ENCODE results near the gene ISM1.
"Not testable (repeated sequence)": the region's sequence is repeated elsewhere in the genome, so short reads cannot be mapped to it uniquely, and the experiment has no call there.

ISM1 gene

DNA sequence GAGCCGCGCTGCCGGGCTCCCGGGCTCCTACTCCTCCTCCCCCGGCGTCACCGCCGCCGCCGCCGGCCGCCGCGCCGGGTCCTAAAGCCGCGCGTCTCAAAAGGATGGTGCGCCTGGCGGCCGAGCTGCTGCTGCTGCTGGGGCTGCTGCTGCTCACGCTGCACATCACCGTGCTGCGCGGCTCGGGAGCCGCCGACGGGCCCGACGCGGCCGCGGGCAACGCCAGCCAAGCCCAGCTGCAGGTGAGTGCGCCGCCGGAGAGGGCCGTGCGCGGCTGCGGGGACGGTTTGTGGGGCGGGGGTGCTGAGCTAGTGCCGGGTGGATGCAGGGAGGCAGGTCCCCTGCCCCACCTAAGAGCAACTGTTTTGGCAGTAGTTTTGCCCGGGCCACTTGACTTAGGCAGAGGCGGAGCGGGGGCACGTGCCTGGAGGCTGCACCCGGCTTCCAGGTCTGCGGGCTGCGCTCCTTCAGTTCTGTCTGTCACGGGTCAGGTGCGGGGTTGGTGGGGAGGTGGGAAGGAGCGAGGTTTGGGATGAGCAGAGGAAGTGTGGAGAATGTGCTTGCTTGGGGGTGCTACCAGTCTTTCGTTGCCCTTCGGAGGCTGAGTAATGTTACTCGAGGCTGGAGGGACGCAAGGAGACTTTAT is 722 bp downstream of the ISM1 start:
- peak; percentile 40 for DNase-seq

DNA sequence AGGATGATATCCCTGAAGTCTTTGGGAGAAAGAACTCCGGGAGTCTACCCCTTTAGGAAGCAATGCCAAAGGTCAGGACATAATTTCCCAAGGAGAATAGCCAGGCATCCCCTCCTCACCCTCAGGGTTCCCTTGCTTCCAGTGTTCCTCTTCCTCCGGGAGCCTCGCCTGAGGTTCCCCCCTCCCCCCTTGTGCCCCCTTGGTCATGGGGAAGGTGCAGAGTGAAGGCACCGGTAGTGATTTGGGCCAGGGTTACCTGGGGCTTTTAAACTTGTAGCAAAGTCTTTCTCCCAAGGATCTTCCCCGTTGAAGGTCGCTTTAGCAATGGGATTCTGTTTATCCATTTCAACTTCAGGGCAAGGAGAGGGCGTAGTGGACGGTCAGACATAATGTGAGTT is 1.2 kb downstream of the ISM1 start:
- no peak for DNase-seq

DNA sequence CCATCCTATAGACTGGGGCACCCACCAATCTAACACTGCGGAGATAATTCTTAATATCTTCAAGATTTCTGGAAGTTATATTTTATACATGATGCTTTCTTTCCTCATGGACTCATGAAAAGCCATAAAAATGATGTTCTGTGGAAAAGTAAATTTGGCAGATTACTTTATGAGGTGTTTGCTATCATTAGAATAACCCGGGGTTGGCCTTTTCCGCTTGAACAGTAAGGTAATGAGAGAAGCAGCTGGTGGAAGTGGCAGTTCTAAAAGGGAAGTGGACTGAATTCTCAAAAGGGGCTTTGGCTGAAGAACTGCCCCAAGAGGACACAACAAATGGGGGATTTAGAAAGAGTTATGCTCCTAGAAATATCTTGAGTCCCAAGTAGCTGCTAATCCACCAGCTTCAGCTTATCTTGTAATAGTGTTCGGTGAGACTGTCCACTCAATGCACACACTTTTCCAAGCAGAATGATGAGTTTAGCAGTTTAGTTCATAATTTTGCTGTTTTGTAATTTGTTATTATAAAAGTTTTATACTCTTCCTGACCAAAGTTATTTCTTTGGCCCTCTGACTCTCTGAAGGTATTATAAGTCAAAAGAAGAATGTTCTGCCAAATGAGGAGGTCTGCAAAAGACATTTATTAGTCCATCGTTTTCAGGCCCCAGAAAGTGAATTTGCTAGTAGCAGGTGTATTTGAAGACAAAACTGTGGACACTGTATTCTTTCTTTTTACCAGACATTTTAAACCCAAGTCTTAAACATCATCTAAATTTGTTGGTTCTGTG is 2.9 kb downstream of the ISM1 start:
- DNase-seq = no peak

DNA sequence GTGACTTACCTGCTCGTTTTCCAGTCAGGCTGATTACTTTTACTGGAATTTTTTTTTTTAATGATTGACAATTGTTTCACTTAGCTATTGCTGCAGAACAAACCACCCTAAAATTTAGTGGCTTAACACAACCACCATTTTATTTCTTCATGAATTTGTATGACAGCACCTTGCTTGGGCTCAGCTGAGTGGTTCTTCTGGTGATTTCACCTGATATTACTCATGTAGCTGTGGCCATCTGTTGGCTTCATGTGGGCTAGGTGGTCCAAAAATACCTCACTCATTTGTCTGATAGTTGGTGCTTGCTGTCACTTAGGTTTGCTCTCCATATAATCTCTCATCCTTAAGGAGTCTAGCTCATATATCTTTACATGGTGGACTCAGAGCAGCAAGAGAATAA is 5.3 kb downstream of the ISM1 start:
- DNase-seq = no peak

DNA sequence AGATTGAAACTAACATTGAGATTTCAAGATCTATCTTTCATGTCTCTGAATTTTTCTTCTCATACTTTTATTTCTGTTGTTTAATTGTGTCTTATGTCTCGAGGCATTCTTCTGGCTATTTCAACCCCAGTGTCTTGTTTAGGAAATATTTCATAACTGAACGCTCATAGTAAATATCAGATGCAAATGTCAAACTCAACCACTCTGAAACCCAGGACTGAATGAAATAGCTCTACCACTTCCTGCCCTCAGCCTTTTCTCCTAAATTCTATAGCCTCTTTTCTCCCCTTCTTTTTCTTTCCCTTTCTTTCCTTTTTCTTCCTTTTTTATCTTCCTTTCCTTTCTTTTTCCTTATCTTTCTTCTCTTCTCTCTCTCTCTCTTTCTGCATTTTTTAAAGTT is 7.7 kb downstream of the ISM1 start:
- no peak for DNase-seq

DNA sequence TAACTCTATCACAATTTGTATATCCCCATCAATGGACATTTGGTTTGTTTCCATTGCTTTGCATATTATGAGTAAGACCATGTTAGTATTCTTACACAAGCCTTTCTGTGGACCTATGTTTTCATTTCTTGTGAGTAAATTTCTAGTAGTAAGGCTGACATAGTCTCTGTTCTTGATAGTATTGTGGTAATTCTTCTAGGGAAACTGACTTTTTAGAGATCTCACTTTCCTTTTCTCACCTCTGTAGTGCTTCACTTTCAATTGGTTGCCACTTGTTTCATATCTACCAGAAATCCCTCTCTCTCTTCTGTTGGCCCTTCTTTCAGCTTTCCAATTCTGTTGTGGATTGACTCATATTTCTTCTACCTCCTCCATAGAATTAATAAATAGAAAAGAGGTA is 8.5 kb downstream of the ISM1 start:
- no peak for DNase-seq

DNA sequence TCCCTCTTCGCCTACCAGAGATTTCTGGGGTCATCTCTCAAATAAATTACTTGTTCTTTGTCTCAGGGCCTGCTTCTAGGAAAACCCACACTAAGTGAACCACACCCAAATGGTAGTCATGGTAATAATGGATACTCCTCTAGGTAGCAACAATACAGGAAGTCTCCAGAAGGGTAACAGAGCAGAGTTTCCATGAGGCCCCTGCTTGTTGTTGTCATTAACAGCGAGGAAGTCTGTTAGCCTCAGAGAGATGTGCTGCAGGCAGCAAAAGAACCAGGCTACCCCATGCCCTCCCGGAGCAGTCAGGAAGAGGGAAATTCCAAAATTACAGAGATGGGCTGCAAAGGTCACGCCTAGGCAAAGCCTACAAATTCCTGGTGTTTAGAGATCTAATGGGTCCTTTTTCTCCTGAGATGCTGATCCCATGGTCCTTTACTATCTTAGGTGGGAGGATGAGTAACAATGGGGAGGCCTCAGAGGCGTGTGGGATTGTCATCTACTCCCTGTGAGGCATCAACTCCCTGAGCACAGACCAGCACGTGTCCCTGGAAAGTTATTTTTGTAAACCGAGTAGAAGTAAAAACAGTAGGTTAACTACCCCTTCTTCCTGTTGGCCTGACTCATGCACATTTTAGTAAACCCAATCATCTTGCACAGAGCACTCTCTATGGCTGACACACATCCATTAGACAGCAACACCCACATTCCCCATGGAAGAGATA is 10.1 kb downstream of the ISM1 start:
- no peak for DNase-seq

DNA sequence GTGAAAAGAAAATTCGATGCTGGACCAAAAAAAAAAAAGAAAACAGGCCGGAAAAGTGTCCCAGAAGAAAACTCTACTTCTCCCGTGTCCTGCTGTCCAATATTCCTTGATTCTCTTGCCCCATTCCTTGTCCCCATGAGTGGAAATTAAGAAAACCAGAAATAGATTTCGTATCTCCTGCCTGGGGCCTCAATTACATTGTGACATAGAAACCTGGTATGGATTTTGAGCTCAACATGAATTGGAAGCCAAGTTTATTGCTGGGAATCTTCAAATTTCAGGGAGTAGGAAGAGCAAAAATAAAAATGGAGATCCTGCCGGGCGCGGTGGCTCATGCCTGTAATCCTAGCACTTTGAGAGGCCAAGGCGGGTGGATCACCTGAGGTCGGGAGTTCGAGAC is 11.9 kb downstream of the ISM1 start:
- no peak for DNase-seq

DNA sequence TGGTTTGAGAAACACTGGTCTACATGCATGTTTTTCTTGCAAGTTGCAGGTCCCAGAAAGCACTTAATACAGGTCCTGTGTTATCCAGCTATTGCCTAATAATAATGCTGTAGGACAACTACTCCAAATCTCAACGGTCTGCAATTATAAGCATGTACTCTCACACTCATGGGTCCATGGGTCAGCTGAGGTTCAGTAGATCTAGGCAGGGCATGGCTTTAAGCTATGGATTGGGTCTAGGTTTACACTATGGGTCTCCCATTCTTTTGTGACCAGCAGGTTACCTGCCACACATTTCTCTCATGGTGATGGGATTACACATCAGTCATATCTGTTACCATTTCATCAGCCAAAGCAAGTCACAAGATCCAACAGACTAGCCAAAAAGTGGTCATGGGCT is 13.9 kb downstream of the ISM1 start:
- DNase-seq = no peak

DNA sequence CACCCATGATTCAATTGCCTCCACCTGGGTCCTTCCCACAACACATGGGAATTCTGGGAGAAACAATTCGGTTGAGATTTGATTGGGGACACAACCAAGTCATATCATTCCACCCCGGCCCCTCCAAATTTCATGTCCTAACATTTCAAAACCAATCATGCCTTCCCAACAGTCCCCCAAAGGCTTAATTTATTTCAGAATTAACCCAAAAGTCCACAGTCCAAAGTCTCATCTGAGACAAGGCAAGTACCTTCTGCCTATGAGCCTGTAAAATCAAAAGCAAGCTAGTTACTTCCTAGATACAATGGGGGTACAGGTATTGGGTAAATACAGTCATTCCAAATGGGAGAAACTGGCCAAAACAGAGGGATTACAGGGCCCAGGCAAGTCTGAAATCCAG is 15.3 kb downstream of the ISM1 start:
- DNase-seq = not testable (repeated sequence)

DNA sequence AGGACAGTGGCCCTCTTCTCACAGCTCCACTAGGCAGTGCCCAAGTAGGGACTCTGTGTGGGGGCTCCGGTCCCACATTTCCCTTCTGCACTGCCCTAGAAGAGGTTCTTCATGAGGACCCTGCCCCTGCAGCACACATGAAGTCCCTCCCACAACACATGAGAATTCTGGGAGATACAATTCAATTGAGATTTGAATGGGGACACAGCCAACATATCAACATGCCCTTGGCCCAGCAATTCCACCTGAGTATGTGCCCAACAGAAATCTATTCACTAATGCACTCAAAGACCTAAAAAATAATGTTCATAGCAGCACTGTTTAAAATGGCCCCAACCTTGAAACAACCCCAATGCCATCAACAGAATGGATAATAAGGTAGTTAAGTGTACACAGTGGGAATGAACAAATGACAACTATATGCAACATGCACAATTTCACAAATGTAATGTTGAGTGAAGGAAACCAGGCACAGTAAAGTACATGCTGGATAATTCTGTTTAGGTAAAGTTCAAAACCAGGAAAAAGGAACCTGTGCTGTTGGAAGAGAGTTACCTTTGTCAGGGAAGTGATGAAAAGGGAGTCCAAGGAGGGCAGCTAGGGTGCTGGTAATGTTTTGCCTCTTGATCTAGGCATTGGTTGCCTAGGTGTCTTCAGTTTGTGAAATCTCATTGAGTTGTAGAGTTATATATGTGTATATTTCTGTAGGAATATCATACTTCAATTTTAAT is 16.1 kb downstream of the ISM1 start:
- DNase-seq = no peak

DNA sequence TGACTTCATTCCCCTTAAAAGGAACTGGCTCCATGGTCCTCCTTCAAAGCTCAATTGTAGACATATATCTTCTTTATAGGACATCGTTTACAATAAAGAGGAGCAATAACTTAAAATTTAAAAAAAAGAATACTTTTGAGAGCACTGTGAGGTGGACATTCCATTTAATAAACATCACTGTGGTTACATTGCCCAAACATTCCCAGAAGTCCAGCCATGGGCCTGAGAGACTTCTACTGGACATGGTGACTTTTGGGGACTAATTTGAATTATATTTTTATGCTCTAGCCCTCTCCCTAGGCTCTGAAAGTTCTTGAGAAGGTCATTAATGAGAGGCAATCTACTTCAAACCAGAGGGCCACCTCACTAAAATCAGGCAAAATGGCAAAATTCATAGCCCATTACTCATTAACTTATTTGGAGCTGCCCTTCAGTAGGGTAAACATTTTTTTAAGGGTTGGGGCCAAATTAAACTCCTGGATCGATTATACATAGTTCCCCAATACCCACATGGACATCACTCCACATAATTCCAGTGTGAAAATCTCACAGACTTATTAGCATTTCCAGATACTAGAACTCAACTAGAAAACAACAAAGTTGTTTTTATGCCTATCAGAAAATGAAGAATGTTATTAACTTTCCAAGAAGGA is 17.1 kb downstream of the ISM1 start:
- no peak for DNase-seq

DNA sequence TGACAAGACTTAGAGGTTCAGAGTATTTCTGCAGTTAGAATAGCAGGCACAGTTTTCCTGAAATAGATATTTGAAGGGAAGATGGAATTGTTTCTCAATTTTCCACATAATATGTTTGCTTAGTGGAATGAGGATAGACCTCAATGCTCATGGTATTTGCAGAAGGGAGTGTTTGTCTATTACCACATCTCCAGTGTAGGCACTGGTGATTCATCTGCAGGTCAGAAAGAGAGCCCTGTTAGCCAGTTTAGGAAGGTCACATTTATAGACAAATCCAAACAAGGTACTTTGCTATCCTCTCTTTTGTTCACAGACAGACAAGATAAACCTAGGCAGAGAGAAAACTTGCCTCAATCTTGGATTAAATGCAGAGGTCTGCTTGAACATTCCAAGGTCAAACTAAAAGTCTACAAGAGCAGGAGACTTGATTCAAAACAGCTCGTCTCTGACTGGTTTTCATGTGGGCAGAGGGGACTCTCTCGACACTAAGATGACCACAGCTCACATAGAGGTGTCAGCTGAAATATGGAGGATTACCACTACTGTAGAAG is 22.8 kb downstream of the ISM1 start:
- no peak for DNase-seq

DNA sequence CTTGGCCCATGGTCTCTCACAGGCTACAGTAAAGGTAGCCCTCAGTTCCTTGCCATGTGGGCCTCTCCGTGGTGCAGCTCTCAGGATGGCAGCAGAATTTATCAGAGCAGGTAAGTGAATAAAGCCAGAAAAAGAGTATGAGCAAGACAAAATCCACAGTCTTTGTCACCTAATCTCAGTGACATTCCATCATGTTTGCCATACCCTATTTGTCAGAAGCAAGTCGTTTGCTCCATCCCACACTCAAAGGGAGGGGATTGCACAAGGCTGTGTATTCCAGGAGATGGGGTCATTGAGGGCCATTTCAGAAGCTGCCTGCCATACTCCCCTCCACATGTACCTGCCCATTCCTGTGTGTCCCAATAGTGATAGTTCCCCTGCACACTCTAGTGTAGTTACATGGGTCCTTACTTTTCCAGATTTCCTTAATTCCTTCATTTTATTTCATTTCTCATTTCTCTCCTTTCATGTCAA is 24.2 kb downstream of the ISM1 start:
- no peak for DNase-seq

DNA sequence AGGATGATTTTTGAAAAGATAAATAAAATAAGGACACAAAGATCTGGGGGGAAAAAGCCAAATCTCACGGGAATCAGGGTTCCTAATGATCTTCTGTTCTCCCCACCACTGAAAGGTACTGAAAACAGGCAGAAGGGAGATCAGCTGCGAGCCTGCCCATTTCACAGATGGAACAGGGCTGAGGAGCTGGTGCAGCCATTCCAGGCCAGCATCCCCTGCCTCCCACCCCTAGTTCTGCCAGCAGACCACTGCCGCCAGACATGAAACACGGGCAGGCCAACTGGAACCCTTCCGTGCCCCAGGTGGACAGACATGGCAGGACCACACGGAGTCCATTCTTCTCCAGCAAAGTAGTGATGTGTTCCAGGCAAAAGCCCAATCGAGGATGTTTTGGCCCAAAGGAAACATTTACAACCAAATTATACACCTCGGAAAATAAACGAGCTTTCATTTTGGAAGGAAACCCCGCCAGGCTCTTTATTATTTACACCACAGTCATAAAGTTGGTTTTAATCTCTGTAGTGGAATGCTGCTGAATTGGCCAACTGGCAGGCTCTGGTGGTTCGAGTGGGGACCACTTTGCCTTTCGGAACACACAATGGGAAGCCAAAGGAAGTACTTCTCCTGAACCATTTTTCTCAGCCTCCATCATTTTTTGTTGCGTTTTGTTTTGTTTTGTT is 28.2 kb downstream of the ISM1 start:
- no peak for DNase-seq

DNA sequence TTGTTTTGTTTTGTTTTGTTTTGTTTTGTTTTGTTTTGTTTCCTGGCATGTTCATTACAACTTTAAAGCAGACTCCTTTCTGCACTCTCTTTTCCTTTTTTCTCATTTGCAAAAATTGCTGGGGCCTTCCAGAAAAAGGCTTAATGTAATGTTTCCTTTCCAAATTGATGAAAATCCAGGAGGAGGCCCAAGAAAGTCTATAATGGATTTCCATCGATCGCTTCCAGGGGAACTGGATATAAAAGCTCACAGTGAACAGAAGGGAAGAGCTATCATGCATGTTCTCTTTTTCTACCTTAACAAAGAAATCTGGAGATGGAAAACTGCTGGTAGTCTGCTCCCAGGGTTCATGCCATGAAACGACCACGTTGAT is 28.7 kb downstream of the ISM1 start:
- no peak for DNase-seq

DNA sequence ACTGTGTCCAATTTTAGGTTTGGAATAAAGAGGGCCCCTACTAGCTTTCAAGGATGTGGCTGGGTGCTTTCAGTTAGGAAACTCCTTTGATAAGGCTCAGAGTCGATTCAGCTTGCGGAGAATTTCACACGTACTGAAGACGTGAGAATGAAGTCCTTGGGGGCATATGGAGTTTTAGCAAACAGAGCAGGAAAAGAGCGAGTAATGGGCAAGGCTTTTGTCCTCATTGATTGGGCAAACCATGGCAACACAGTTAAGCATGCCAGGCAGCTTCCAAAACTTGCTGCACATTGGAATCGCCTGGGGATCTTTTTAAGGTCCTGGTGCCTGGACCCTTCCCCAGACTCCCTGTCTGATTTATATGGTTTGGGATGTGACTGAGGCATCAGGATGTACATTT is 29.2 kb downstream of the ISM1 start:
- no peak for DNase-seq

DNA sequence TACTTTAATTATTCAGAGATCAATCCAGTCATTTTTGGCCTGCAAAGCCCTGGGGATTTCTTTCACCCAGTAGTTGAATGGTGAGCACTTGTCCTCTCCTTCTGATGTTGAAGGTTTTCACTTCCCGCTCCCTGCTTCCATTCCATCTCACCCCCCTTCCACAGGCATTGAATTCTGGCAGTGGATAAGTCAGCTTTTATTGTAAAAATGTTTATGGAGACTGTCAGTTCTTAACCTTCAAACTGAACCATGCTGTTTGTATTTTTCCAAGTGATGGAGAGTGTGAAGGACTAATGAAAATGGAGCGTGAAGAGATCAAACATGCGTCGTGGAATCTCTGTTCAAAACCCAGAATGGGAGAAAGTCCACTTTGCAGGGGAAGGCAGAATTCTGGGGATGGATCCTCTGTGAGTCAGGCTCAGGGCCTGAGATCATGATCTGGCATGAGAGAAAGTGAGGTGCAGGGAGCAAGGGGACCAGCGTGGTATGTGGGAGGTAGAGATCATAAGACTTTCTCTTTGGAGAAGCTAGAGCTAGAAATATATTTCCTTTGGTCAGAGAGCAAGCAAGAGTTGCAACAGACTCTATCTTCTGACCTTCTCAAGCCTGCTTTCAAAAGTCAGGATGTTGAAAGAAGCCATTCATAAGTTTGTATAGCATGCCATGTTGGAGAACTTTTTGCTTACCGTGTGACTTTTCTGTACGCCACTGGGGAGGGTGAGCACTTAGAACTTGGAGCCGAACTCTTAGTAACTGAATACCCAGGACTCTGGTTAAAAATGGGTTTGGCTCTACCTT is 30.2 kb downstream of the ISM1 start:
- DNase-seq = no peak

DNA sequence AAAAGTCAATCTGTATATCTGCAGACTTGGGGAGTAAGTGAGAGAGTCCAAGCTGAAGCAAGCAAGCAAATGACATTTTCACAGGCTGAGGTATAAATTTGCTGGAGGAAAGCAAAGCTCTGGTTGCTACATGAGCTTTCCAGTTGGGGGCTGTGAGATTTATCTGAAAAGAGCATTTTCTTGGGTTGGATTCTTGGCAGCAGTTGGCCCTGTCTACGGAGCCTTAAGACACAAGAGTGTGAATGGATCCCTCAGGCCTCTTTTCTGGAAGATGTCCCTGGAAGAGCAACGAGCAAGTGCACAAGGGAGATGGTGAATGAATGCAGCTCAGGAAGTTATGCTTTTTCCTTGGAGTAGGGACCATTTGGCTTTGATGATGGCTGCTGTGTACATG is 30.8 kb downstream of the ISM1 start:
- DNase-seq = no peak

DNA sequence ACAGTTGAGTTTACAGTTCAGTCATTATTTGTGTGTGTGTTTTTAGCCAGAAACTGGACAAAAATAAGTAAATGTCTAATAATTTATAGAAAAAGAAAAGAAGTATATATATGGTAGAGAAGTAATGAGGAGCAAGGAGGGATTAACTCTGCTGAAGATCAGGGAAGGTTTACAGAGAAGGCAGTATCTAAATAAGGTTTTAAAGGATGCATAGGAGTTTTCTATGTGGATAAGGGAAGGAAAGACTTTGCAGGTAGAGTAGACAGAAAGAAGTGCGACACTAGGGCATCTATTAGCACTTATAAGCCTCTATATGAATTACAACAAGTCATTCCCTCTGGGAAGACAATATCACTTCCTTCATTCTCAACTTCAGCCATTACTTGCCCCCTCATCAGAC is 34.3 kb downstream of the ISM1 start:
- DNase-seq = no peak

DNA sequence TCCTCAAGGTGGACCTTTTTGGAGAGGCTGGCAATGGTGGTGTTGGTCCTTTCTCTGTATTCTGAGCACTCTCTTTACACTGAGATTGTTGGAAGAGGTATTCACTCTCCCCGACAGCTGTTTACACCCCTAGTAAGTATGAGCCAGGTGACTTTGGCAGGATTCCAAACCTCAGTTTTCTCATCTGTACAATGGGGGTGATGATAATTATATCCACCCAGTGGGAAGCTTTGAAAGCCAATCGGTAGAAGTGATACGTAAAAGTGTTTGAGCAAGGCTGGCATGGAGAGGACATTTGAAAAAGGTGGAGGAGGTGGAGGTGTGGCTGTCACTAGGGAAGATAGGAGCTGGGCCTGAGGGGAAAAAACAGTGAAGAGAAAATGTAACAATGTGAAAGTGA is 35.5 kb downstream of the ISM1 start:
- no peak for DNase-seq
